NCI-H82 (cell line): ENCODE data around the gene NUP62.
A peak's percentile ranks its signal among the peaks of the same experiment; 100 is the strongest.

ENCODE experiments used
- DNase-seq: peaks from one replicate; lab custom pipeline; 2025; lab: John Stamatoyannopoulos, UW

NUP62 gene

GRCh38 chr19:49880162-49880869 is 49.0 kb downstream of the NUP62 start:
- no peak for DNase-seq

GRCh38 chr19:49879243-49879963 is 49.9 kb downstream of the NUP62 start:
- no peak for DNase-seq

- DNase-seq, result no peak
Measured at GRCh38 chr19:49878744-49879070, 50.6 kb downstream of the NUP62 start.

- peak; percentile 98 for DNase-seq
Measured at GRCh38 chr19:49877879-49878743, 51.2 kb downstream of the NUP62 start.

GRCh38 chr19:49877020-49877878 is 52.1 kb downstream of the NUP62 start, which contains the start of the genes AKT1S1 and TBC1D17:
AKT1S1 (minus strand) TSS chr19:49877355; CDS start chr19:49873295, 4,060 bp downstream.
TBC1D17 (plus strand) TSS chr19:49877702; CDS start chr19:49877724, 22 bp downstream.
- DNase-seq, result peak; percentile 100

GRCh38 chr19:49876422-49877019 is 52.8 kb downstream of the NUP62 start:
- peak; percentile 99 for DNase-seq

- DNase-seq, result peak; percentile 78
Measured at GRCh38 chr19:49875857-49876421, 53.4 kb downstream of the NUP62 start.

GRCh38 chr19:49875177-49875576 is 54.1 kb downstream of the NUP62 start:
- DNase-seq, result no peak

GRCh38 chr19:49874503-49875157 is 54.7 kb downstream of the NUP62 start:
- no peak for DNase-seq

GRCh38 chr19:49873834-49874233 is 55.5 kb downstream of the NUP62 start:
- DNase-seq, result no peak

GRCh38 chr19:49873129-49873521 is 56.2 kb downstream of the NUP62 start:
- DNase-seq, result no peak

GRCh38 chr19:49872245-49873128 is 56.8 kb downstream of the NUP62 start:
- no peak for DNase-seq

GRCh38 chr19:49871349-49871985 is 57.8 kb downstream of the NUP62 start:
- DNase-seq, result no peak

- DNase-seq, result peak; percentile 48
Measured at GRCh38 chr19:49870309-49870901, 58.9 kb downstream of the NUP62 start.

- DNase-seq, result peak; percentile 100
Measured at GRCh38 chr19:49869484-49870308, 59.6 kb downstream of the NUP62 start.

GRCh38 chr19:49869009-49869483 is 60.3 kb downstream of the NUP62 start:
- no peak for DNase-seq
